Upper lobe of left lung (tissue), 4 donors: Measurements from ENCODE around the gene ACLY.

ENCODE experiments used
- CTCF ChIP-seq, 6 experiments: fragments of 450-650 bp in 4 of 6; fragments of 200-600 bp in 2 of 6; sonication (generic) in 2 of 6; IDR thresholded peaks; one replicate each; pipeline ENCODE4 v1.5.1; 2016 to 2019; ENCODE audit warnings: antibody characterized with exemption in 6 of 6
- EP300 ChIP-seq, 4 donors: sonication (generic); formaldehyde crosslinking; IDR thresholded peaks; one replicate each; pipeline ENCODE4 v1.5.1; 2017; ENCODE audit warnings: antibody characterized with exemption in 4 of 4, control low read depth in 2 of 4
- POLR2AphosphoS5 ChIP-seq, 2 donors: sonication (generic); formaldehyde crosslinking; IDR thresholded peaks; one replicate each; pipeline ENCODE4 v1.5.1; 2017; ENCODE audit warnings: antibody characterized with exemption in 2 of 2

DNA sequence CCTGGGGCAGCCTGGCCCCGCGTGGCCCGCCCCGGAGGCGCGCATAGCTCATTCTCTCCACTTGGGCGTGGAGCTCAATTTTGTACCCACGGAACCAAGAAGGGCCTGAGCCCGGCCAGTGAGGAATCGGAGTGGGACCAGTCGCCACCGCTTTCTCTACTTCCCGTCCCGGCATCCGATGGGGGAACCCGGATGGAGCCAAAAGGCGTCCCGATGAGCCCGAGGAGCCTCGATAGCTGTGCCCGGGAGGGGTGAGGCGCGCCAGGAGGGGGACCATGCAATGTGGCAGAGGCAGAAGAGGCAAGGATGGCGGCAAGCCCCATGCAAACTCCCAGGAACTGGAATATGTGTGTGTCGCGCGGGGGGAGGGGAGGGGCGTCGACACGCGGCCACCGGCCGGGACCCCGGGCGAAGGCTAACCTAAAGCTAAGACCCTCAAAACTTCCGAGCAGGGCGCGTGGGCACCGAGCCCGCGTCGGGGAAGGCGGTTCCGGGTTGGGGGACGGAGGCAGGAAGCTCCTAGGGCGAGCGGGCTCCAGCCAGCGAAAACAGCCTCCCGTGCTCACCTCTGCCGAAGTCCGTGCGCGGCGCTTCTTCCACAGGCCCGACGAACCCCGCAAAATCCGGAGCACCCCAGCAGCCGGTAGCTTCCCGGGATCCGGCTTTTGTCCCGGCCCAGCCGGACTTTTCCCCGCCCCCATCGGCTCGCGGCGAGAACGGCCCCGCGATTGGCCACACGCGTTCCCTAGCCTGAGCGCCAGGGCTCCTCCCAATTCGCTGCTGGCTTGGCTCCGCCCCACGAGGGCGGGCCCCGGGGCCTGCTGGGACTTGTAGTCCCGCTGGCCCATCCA, at the start of gene ACLY:
- peak in 2 of 6 experiments; percentile 0 to 18 for TF ChIP-seq CTCF (IDR thresholded peaks at IDR 0.05)
- TF ChIP-seq EP300 (IDR thresholded peaks at IDR 0.05): no peak
- TF ChIP-seq POLR2AphosphoS5 (IDR thresholded peaks at IDR 0.05): peak; percentile 53 to 82
